Ascending aorta (tissue), 2 donors: Measurements from ENCODE around the gene GALNT18. TPM values are rescaled to one million over a fixed set of nuclear protein-coding genes. Genes with fewer than 3 reads are reported as not detected.

Source experiments
- DNase-seq, 2 donors: peaks; one replicate each; pipeline ENCODE4 v3.0.0-alpha.2; 2019; ENCODE audit warnings: low spot score in 2 of 2
- H3K27ac ChIP-seq, 2 donors: fragments of 200-600 bp; sonication (generic); one replicate each; pipeline ENCODE4 v1.5.1; 2016 to 2017; ENCODE audit warnings: mild to moderate bottlenecking in 1 of 2
- H3K27me3 ChIP-seq: fragments of 200-600 bp; sonication (generic); one replicate; pipeline ENCODE4 v1.5.1; 2017
- H3K36me3 ChIP-seq, 2 donors: fragments of 200-600 bp; sonication (generic); one replicate each; pipeline ENCODE4 v1.5.1; 2016
- H3K4me1 ChIP-seq, 2 donors: fragments of 200-600 bp; sonication (generic); one replicate each; pipeline ENCODE4 v1.5.1; 2016 to 2017; ENCODE audit warnings: mild to moderate bottlenecking in 1 of 2
- H3K4me3 ChIP-seq, 2 donors: fragments of 200-600 bp; sonication (generic); one replicate each; pipeline ENCODE4 v1.5.1; 2016 to 2017; ENCODE audit warnings: mild to moderate bottlenecking in 1 of 2
- H3K9me3 ChIP-seq, 2 donors: fragments of 200-600 bp; sonication (generic); one replicate each; pipeline ENCODE4 v1.5.1; 2016
- intact Hi-C: fragments of 100-400 bp; cut with DNase I; formaldehyde crosslinking; loops from one replicate; pipeline ENCODE4 v1.15.1; 2023
- total RNA-seq: library from RNA; depleted of rRNA; stranded (reverse); fragments of >200 nt; gene quantifications from one replicate; pipeline ENCODE4 v1.1.0, GENCODE V29; 2016
- TF ChIP-seq, protein P1 (sequence below), 3 experiments: fragments of 200-600 bp in 2 of 3; fragments of 450-650 bp in 1 of 3; sonication (generic) in 2 of 3; IDR thresholded peaks; one replicate each; pipeline ENCODE4 v1.5.1; 2016 to 2019; ENCODE audit warnings: antibody characterized with exemption in 3 of 3, mild to moderate bottlenecking in 1 of 3, moderate library complexity in 1 of 3

The GALNT18 gene
- total RNA-seq, 1 donor from 2014 or later: 53.5 TPM

DNA sequence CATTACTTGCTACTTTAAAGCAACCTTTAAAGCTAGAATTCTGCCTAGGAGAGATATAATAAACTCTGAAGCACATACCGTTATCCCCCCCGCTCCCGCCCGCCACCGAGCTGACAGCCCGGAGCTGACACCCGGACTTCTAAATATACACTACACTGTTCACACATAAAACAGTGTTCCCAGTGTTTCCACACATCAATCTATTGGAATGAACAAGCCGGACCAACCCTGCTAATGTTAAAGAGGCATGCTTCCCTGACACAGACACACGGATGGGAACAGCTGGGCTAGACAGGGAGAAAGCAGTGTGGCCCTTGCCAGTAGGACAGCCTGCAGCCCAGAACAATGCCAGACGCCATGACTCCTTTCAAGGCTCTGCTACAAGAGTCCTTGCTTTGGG is 160.3 kb downstream of the GALNT18 start:
- peak overlapping the region in 1 of 2 donors; percentile 31 for H3K4me3 ChIP-seq

DNA sequence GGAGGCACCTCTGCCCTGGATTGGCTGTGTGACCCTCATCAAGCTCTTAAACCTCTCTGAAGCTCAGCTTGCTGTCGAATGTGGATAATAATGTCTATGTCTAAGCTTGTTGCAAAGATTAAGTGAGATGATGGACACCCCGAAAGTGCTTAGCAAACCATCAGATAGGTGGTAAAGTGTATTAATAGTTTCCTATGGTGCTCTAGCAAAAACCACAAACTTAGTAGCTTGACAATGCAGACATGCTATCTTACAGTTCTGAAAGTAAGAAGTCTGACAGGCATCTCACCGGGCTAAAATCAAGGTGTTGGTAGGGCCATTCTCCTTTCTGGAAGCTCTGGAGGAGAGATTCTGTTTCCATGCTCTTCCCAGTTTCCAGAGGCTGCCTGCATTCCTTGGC is 162.2 kb downstream of the GALNT18 start:
- Histone ChIP-seq H3K4me3 (no peak overlapping the region), H3K4me1 (peaks cover 0 to 20% of the 10 kb centered on the region in 2 donors), H3K36me3 (no peaks in the 10 kb centered on the region), H3K9me3 (no peaks in the 10 kb centered on the region), H3K27me3 (no peaks in the 10 kb centered on the region), H3K27ac (no peak overlapping the region)
- intact Hi-C loops: no loop called here
- no peak for DNase-seq
- TF ChIP-seq, protein P1, sequence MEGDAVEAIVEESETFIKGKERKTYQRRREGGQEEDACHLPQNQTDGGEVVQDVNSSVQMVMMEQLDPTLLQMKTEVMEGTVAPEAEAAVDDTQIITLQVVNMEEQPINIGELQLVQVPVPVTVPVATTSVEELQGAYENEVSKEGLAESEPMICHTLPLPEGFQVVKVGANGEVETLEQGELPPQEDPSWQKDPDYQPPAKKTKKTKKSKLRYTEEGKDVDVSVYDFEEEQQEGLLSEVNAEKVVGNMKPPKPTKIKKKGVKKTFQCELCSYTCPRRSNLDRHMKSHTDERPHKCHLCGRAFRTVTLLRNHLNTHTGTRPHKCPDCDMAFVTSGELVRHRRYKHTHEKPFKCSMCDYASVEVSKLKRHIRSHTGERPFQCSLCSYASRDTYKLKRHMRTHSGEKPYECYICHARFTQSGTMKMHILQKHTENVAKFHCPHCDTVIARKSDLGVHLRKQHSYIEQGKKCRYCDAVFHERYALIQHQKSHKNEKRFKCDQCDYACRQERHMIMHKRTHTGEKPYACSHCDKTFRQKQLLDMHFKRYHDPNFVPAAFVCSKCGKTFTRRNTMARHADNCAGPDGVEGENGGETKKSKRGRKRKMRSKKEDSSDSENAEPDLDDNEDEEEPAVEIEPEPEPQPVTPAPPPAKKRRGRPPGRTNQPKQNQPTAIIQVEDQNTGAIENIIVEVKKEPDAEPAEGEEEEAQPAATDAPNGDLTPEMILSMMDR (IDR thresholded peaks at IDR 0.05): no peak

More for the DNA sequence above, 160.3 kb downstream of the GALNT18 start:
- Histone ChIP-seq H3K9me3 (no peaks in the 10 kb centered on the region), H3K27ac (no peak overlapping the region), H3K36me3 (no peaks in the 10 kb centered on the region), H3K27me3 (no peaks in the 10 kb centered on the region), H3K4me1 (peaks cover 0 to 20% of the 10 kb centered on the region in 2 donors)
- no peak for DNase-seq
- intact Hi-C loops: no loop called here
- TF ChIP-seq, protein P1 (IDR thresholded peaks at IDR 0.05): no peak

GRCh38 chr11:11458485-11458884 is 163.3 kb downstream of the GALNT18 start:
- TF ChIP-seq, protein P1 (IDR thresholded peaks at IDR 0.05): no peak
- Histone ChIP-seq H3K9me3 (no peaks in the 10 kb centered on the region), H3K4me1 (peaks cover 0 to 18% of the 10 kb centered on the region in 2 donors), H3K27ac (no peak overlapping the region), H3K4me3 (no peak overlapping the region), H3K27me3 (no peaks in the 10 kb centered on the region), H3K36me3 (no peaks in the 10 kb centered on the region)
- intact Hi-C loops: no loop called here
- DNase-seq: no peak

DNA sequence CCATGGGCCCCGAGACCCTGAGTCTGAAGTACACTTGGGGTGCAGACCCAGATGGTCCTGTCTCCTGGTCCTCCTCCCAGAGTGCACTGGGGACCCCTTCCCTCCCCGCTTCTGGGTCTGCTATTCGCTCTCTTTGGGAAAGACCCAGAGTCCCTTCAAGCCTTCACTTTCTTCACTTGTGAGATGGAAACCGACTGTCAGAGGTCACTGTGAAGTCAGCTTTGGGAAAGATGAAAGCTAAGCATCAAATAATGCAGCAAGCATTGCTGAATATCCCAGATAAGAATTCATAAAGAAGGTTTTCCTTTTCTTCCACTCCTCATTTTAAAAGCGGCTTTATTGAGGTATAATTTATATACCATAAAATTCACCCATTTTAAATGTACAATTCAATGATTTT is 163.8 kb downstream of the GALNT18 start:
- intact Hi-C loops: no loop called here
- TF ChIP-seq, protein P1 (IDR thresholded peaks at IDR 0.05): no peak
- H3K4me3 ChIP-seq: no peak overlapping the region

GRCh38 chr11:11456866-11457265 is 164.9 kb downstream of the GALNT18 start:
- H3K9me3 ChIP-seq: no peaks in the 10 kb centered on the region
- H3K27me3 ChIP-seq: no peaks in the 10 kb centered on the region
- no peak overlapping the region for H3K4me3 ChIP-seq
- H3K36me3 ChIP-seq: no peaks in the 10 kb centered on the region
- TF ChIP-seq, protein P1 (IDR thresholded peaks at IDR 0.05): no peak
- peaks cover 0 to 14% of the 10 kb centered on the region in 2 donors for H3K4me1 ChIP-seq
- intact Hi-C loops: no loop called here
- no peak for DNase-seq
- no peak overlapping the region for H3K27ac ChIP-seq

More for the DNA sequence above, 163.8 kb downstream of the GALNT18 start:
- no peak for DNase-seq
- Histone ChIP-seq H3K27me3 (no peaks in the 10 kb centered on the region), H3K4me1 (peaks cover 0 to 18% of the 10 kb centered on the region in 2 donors), H3K36me3 (no peaks in the 10 kb centered on the region), H3K27ac (no peak overlapping the region), H3K9me3 (no peaks in the 10 kb centered on the region)

DNA sequence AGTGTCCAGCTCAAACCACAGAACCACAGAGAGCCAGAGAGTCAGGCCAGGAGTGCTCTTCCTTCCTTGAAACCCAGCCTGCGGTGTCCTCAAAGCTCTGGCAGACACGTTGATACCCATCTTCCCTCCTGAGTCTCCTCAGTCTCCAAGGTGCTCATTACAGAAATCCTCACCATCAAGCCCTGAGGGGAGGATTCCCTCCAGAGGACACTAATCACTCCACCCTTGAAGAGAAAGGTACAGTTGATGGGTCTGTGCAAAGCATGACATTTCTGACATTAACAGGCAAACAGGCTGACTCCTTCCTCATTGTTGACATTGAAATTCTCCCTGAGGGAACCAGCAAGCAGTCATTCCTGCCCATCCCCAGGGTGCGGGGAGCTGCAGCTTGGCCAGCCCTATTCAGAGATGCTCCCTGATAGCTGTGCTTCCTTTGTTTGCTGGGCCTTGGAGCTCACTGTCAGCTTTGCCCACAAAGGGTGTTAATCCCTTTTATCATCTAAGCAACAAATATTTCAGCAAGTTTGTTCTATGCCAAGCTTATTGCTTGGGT is 167.1 kb downstream of the GALNT18 start:
- Histone ChIP-seq H3K4me1 (peaks cover 0 to 3% of the 10 kb centered on the region in 2 donors), H3K27ac (no peak overlapping the region), H3K36me3 (no peaks in the 10 kb centered on the region), H3K27me3 (no peaks in the 10 kb centered on the region), H3K9me3 (no peaks in the 10 kb centered on the region), H3K4me3 (no peak overlapping the region)
- DNase-seq: no peak
- TF ChIP-seq, protein P1 (IDR thresholded peaks at IDR 0.05): no peak
- intact Hi-C loops: no loop called here
